EL (cell line): ENCODE measurements around the gene SUGP1.
A peak's percentile ranks its signal among the peaks of the same experiment; 100 is the strongest.
"Not testable (repeated sequence)": the region's sequence is repeated elsewhere in the genome, so short reads cannot be mapped to it uniquely, and the experiment has no call there.

Source experiments
- DNase-seq: peaks from one replicate; pipeline ENCODE4 v3.0.0-alpha.2; 2016

Gene SUGP1

DNA sequence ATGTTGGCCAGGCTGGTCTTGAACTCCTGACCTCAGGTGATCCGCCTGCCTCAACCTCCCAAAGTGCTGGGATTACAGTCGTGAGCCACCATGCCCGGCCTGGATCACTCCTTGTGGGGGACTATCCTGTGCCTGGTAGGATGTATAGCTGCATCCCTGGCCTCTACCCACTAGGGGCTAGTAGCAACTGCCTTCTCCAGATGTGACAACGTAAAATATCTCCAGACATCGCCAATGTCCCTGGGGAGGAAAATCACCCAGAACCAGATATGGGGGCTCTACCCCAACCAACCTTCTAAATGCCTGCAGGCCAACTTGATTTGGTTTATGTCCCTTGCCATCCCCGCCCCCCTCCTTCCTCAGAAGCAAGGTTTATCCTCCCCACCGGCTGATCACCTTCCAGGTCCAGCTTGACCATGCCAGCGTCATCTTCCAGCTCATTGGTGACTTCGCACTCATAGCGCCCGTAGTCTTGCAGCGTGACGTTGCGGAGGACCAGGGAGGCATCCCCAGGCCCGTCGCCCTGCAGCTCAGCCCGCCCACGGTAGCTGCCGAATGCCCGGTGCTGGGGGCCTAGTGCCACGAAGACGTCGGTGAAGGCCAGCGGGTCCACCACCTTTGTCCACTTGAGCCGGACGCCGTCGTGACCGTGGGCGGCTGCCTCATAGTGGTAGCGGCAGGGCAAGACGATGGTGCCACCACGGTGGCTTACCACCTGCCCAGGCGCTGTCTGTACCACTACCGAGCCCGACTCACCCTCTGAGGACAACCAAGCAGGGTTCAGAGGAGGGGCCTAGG lies 59.7 kb downstream of the SUGP1 start:
- no peak for DNase-seq

DNA sequence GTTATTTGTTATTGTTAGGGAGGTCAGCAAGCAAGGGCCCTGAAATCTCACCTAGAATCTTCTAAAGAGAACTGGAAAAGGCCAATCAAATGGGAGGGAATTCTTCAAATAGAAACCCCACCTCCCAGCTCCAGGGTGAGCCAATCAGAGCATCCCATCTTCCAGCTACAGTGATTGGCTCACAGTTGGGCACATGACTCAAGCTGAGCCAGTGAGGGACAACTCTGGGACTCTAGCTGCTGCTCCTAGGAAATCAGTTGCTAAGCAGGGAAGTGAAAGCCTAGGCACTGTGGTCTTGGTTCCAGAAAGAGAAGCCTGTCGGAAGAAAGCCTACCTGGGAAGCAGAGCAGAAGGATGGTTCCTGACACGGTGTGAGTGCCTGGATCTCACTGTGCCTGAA lies 60.6 kb downstream of the SUGP1 start:
- peak; percentile 31 for DNase-seq

DNA sequence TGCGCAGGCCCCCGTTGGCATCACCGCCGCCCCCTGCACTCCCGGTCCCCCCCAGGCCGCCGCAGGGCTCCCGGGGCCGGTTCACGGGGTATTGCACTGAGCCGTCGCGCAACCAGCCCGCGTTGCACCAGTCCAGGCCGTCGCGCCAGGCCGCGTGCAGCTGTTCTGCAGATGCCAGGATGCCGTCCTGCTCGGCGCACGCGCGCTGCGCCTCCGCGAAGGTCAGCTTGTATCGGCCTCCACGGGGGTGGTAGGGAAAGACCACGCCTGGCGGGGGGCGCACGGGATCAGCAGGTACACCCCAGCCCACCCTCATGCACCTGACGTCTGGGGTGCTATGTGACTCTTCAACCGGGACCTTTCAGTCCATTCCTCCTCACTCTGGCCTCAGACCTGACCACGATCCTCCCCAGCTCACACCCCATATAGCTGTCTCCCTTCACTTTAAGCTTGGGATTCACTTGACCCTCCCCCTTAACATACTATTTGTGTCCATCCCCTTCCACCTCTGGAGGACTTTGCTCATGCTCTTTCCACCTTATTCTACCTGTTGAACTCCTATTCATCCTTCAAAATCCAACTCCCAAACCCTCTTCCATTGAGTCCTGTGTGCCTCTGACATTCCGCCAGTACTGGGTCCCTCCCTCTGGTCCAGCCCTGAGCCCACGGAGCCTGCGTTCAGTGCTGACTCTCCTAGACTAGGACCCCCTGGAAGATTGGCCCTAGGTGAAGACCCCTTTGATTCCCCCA lies 61.5 kb downstream of the SUGP1 start:
- no peak for DNase-seq

DNA sequence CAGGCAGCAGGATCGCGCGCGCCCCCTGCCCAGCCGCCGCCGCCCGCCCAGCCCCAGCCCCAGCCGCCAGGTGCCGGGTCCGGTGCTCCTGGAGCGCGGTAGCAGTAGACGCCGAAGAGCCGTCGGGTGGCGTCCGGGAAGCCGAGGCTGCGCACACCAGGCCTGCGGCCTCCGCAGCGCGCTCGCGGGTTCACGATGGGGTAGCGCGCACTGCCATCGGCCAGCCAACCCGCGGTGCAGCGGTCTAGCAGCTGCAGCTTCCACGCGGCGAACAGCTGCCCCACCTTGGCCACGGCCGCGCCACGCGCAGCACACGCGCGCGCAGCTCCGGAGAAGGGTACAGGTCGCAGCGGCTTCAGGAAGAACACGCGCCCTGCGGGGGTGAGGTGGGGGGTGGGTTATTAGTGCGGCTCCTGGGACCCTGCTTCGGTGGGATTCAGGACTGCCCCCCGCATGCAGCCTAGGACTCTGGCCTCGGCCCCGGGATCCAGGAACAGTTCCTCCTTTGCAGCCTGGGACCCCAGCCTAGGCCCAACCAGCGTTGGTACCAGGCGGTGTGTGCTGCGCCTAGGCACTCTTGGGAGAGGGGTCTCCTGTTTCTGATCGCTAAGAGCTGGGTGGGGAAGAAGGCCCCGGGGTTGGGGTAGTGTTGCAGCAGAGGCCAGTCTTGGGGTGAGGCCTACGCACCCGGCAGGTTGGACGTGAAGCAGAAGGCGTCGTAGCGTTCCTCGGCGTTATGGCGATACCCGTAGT lies 62.3 kb downstream of the SUGP1 start:
- no peak for DNase-seq

DNA sequence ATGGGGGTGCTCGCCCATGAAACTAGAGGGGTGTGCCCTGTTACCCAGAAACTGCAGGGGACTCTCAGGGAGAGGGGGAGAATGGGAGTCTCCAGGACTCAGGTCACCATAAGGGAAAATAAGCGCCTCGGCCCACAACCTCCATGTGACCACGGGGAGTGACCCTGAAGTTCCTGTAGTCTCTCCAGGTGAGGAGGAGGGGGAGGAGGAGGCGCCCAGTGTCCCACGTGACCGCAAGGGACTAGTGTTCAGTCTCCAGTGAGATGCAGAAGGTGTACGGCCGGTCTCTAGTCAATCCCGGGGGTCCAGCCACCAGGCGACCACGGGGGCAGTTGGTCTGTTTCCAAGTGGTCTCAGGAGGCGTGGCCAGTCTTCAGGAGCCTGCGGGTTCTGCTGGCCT lies 63.2 kb downstream of the SUGP1 start:
- no peak for DNase-seq

DNA sequence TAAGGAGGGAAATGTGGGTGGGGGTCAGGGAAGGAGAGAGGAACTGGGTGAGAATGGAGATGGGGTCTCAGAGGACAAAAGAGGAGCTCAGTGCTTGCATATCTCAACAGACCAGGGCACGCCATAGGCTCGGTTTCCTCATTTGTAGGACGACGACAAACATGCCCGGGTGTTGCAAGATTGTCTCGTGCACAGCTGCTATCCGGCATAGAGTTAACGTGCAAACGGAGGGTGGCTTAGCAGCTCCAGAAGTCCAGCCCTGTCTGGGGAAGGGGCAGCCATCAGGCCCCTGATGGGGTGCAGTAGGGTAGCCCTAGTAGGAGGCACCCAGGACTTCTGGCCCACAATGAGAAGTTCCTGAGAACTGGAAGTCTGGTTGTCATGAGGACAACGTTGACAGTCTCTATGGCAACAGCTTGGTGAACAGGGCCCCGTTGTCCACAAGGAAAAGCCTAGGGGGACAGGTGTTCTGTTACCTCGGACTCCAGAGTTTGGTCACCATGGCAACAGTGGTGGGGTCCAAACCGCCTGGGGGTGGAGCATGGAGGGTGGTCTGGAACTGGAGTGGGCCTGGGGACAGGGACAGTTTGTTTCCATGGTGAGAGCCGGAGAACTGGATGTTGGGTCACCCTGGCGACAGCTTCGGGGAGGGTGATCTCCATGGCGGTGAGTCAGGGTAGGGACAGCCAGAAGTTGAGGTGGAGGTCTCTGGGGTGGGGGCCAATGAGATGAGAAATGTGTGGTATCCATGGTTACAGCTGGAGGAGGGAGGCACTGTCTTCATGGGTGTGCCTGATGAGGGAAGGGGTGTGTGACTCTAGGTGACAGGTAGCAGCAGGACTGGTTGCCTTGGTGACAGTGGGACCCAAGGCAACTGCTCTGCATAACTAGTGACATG lies 64.0 kb downstream of the SUGP1 start:
- DNase-seq = no peak

DNA sequence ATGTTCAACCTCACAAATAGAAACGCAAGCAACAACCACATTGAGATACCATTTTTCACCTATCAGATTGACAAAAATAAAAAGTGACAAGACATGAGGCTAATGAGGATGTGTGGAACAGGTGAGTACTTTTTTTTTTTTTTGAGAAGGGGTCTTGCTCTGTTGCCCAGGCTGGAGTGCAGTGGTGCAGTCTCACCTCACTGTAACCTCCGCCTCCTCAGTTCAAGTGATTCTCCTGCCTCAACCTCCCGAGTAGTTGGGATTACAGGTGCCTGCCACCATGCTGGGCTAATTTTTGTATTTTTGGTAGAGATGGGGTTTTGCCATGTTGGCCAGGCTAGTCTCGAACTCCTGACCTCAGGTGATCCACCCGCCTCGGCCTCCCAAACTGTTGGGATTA lies 66.9 kb downstream of the SUGP1 start:
- DNase-seq = not testable (repeated sequence)

DNA sequence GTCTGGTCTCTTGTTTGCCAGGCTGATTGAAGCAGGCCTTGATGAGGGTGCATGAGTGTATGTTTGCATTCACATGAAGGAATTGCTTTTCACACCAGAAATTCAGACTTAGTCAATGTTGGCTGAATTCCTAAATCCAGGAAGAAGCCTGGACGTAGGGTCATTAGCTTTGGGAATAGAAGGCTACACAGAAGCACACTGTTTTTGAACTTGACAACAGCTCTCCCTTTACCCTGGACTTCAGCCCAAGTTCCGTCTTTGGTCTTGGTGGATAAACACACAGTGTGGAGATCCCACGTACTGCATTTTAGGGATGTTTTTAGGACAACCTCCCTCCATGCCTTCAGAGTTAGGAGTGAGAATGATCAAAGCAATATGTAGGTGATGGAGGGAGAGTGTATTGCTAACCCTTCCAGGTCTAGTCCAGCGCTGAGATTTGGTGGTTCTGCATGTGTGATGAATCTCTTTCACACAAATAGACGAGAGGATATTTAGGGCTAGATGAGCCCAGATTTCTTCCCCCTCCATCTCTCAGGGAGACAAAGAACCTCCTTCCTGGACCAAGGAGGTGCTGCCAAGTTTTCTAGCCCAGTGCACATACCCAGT lies 70.0 kb downstream of the SUGP1 start:
- no peak for DNase-seq

DNA sequence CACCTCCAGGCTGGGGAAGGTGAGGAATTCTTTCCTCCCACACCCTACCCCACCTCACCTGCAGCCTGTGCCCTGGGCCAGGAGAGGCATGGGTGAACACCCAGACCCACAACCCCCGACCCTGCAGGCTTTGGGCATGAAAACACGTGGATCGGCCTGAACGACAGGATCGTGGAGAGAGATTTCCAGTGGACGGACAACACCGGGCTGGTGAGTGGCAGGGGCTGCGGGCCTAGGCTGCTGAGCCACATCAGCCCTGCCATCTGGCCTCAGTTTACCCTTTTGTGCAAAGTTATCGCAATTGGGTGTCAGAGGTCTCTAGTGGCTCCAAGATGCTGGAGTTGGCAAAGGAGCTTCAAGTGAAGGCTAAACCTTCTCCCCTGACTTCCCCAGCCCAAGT lies 79.8 kb downstream of the SUGP1 start:
- DNase-seq = no peak

DNA sequence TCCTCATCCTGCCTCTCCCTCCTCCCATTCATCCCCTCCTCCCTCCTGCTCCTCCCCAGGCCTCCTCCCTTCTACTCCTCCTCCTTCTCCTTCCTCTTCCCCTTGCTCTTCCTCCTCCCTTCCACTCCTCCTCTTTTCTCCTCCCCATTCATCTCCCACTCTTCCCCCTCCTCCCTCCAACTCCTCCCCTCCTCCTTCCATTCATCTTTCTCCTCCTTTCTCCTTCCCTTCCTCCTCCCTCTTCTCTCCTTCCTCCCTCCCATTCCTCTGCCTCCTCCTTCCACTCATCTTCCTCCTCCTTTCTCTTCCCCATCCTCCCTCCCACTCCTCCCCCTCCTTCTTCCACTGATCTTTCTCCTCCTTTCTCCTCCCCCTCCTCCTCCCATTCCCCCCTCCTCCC lies 80.6 kb downstream of the SUGP1 start:
- DNase-seq = no peak

DNA sequence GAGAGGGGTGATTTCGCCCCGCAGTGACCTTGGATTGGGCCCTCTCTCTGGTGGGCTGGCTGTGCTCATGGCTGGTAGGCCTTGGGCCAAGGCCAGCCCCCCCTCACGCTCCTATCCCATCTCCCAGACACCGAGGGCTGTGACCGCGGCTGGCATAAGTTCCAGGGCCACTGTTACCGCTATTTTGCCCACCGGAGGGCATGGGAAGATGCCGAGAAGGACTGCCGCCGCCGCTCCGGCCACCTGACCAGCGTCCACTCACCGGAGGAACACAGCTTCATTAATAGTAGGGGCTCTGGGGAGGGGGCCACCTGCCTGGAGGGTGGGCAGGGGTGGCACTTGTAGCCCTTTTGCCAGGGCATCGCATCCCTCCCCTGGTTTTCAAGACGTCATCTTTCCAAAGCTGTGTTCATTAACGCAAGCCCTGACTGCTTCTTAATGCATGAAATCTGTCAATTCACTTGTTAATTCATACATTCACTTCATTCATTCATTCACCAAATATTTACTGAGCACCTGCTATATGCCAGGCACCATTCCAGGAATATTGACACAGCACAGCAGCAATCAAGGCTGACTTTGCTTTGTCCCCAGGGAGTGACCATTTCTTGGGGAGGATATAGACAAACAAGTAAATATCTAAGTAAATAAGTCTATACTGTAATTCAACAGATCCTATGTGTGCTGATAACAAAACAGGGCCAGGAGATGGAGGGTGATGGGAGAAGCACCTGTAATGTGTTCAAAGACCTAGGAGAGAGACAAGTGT lies 82.0 kb downstream of the SUGP1 start:
- no peak for DNase-seq

DNA sequence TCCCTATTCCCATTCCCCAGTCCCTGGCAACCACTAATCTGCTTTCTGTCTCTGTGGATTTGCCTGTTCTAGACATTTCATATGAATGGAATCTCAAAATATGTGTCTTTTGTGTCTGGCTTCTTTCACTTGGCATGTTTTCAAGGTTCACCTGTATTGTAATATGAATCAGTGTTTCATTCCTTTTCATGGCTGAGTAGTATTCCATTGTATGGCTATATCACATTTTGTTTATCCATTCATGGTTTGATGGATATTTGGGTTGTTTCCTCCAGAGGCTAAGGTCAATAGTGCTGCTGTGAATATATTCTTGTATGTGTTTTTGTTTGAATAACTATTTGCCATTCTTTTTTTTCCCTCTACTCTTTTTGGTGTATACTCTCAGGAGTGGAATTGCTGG lies 84.1 kb downstream of the SUGP1 start:
- no peak for DNase-seq

DNA sequence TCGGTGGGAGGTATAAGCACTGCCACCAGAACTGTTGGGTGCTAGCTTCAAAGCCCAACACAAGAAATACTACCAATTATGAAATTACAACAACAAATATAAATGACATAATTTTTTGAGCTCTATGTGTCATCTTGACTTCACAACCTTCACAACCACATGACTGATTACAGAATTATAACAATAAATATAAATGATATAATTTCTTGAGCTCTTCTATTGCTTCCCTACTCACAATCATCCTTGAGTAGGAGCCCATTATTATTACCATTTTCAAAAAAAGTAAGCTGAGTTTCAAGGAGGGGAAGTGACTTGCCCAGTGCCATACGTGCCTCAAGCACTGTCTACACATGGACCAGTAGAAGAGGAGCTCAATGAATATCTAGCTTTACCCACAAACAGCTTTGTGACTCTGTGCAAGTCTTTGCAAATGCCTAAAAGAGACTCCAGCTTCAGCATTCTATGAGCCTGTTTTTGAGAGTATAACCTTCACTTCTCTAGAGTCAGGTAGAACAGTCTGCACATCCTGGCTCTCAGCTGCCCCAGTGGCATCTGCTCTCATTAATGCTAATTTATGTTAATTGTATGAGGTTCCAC lies 86.0 kb downstream of the SUGP1 start:
- no peak for DNase-seq

DNA sequence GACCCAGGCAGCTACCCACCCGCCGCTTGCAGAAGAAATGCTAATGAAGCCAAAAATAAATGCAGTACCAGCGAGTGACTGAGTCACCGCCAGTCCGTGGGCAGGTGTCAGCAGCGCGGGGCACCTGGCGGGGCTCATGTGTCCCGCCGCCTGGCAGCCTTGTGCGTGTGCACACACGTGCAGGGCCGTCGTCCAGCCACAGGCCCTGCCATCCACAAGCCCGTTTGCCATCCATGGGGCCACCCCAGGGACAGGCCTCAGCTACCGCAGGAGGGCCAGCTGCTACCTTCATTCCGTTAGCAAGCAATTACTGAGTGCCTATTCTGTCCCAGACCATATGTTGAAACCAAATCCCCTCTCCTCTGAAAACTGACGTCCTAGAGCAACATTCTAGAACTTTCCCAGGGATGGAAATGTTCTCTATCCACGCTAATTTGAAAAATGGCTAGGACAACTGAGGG lies 88.0 kb downstream of the SUGP1 start:
- no peak for DNase-seq

DNA sequence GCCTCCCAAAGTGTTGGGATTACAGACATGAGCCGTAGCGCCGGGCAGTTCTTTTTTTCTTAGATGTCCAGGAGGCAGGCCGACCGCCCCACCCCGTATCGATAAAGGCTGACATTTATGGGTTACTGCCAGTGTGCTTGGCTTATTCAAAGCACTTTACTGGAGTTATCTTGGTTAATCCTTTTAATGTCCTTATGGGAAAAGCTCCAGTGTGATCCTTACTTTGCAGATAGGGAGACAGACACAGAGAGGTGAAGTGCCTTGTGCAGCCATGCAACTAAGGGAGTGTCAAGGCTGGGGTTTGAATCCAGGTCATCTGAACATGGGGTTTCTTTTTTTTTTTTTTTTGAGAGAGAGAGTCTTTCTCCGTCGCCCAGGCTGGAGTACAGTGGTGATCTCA lies 89.3 kb downstream of the SUGP1 start:
- no peak for DNase-seq

DNA sequence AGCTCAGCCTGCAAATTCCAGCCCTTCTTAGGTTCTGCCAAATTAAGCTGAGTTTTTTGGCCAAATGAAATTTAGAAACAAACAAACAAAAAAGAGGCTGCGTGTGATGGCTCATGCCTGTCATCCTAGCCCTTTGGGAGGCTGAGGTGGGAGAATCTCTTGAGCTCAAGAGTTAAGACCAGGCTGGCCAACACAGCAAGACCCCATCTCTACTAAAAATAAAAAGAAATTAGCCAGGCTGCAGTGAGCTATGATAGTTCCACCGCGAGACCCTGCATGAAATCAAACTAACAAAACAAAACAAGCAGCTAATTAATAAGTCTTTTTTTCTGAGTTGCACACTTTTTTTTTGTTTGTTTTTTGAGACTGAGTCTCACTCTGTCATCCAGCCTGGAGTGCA lies 90.6 kb downstream of the SUGP1 start:
- DNase-seq = no peak

DNA sequence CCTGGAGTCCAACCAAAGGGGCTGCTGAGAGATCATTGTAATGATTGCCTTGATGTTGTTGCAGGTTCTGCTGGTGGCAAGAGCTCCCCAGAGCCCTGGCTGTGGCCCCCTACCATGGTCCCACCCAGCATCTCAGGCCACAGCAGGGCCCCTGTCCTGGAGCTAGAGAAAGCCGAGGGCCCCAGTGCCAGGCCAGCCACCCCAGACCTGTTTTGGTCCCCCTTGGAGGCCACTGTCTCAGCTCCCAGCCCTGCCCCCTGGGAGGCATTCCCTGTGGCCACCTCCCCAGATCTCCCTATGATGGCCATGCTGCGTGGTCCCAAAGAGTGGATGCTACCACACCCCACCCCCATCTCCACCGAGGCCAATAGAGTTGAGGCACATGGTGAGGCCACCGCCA lies 93.1 kb downstream of the SUGP1 start:
- no peak for DNase-seq

DNA sequence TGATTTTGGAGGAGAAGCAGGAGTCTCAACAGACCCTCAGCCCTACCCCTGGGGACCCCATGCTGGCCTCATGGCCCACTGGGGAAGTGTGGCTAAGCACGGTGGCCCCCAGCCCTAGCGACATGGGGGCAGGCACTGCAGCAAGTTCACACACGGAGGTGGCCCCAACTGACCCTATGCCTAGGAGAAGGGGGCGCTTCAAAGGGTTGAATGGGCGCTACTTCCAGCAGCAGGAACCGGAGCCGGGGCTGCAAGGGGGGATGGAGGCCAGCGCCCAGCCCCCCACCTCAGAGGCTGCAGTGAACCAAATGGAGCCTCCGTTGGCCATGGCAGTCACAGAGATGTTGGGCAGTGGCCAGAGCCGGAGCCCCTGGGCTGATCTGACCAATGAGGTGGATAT lies 93.6 kb downstream of the SUGP1 start:
- DNase-seq = no peak

DNA sequence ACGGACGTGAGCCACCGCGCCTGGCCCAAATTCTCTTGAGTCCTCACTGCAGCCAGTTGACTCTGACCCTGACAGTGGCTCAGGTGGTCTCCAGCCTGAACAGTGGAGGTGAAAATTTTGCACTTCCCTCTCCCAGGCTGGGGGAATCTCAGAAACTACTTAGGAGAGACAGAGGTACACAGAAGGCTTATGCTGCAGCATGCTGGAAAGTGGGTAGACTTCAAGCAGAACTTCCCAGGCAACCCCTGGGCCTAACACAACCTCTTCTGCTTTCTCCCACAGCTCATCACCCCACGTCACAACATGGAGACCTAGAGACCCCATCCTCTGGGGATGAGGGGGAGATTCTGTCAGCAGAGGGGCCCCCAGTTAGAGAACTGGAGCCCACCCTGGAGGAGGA lies 94.1 kb downstream of the SUGP1 start:
- DNase-seq = no peak
